D721Med (cell line): Measurements from ENCODE around the gene SLC6A19.

Experiments
- DNase-seq: peaks from one replicate; pipeline ENCODE4 v3.0.0; 2011; ENCODE audit warnings: low spot score; ENCODE audit not compliant: insufficient read length
- FAIRE-seq: peaks from 2 replicates; lab custom pipeline; 2011; peaks lifted over from hg19 to GRCh38; lab: Jason Lieb, UNC
- CTCF ChIP-seq: IDR thresholded peaks from 2 replicates; pipeline ENCODE4 v1.5.1; 2012; ENCODE audit warnings: mild to moderate bottlenecking, control low read depth; ENCODE audit not compliant: insufficient read depth; ENCODE audit errors: missing control alignments

The SLC6A19 gene

GRCh38 chr5:1162276-1162675 lies 39.1 kb upstream of the SLC6A19 start:
- DNase-seq = no peak
- no peak for FAIRE-seq
- TF ChIP-seq CTCF = no peak

GRCh38 chr5:1162751-1163150 lies 38.6 kb upstream of the SLC6A19 start:
- no peak for FAIRE-seq
- DNase-seq = no peak
- TF ChIP-seq CTCF = no peak

- DNase-seq (no peak), FAIRE-seq (no peak)
- no peak for TF ChIP-seq CTCF
Observed at GRCh38 chr5:1163366-1163765, 38.0 kb upstream of the SLC6A19 start.

DNA sequence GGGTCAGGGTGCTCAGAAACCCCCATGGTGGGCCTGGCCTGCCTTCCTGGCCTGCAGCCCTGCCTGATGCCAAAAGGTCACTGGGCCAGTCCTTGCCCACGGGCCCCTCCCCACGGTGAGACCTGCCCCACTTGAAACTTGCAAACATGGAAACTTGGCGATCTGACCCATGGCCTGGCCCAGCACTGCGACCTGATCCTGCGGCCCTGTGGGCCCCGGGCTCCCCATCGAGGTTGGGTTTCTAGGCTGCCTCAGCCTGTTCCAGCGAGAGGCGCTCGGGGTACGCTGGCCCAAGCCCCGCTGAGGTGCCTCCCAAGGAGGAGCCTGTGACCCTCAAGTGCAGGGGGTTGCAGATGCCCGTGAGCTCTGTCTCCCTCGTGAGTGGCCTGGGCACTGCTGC lies 37.5 kb upstream of the SLC6A19 start:
- no peak for FAIRE-seq
- no peak for DNase-seq

DNA sequence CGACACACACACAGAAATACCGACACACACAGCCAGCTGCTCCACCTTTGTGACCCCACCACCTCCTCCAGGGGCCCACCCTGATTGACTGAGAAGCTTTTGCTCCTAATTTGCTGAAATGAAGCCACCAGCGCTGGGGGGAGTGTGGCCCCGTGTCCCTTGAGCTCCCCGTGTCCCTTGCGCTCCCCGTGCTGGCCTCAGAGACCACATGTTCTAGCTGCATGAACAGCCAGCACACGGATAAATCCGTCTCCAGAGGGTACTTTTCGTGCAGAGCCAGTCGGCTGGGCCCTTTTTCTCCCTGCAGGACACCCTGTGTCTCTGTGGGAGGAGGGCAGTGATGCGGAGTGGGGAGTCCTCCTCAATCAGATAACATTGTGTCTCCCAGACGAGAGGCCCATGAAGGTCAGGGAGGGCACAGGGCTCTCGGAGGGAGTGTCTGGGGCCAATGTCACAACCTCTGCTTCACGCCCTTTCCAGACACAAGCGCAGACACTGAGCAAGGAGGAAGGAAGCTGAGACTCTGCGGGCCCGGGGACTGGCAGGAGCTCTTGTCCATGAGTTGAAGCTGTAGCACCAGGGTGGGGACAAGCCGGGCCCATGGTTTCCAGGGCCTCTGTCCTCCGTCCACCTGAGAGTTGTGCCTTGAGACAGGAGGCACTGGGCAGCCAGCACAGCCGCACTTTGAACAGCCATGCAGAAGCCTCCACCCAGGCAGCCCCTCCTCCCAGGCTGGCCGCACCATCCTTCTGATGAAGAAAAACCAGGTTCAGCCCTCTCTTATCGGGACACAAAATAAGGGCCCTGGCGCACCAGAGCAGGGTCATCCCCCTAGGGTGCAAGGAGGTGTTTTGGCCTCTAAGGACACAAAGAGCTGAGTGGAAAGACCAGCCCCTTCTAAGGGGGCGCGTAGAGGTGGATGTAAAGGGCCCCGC lies 36.4 kb upstream of the SLC6A19 start:
- no peak for DNase-seq
- TF ChIP-seq CTCF = no peak
- FAIRE-seq = no peak

More for the DNA sequence above, 37.5 kb upstream of the SLC6A19 start:
- no peak for TF ChIP-seq CTCF

DNA sequence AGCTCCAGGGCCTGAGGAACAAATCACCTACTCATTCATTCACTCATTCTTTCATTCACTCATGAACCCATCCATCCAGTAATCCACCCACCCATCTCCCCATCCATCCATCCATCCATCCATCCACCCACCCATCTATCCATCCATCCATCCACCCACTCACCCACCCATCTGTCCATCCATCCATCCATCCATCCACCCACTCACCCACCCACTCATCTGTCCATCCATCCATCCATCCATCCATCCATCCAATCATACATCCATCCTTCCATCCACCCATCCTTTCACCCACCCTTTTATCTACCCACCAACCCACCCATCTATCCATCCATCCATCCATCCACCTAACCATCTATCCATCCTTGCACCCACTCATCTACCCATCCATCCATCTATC lies 35.5 kb upstream of the SLC6A19 start:
- no peak for TF ChIP-seq CTCF
- DNase-seq (no peak), FAIRE-seq (no peak)

DNA sequence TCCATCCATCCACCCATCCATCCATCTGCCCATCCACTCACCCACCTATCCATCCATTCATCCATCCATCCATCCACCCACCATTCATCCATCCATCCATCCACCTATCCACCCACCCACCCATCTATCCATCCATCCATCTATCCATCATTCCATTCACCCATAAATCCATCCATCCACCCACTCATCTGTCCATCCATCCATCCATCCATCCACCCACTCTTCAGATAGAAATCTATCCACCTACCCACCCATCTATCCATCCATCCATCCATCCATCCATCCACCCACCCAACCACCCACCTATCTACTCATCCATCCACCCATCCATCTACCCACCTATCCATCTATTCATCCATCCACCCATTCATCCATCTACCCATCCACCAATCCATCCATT lies 35.0 kb upstream of the SLC6A19 start:
- DNase-seq = no peak
- no peak for TF ChIP-seq CTCF
- FAIRE-seq = no peak
